Esophagus (tissue), 2 donors: ENCODE measurements around the gene GMDS. TPM values are rescaled to one million over a fixed set of nuclear protein-coding genes. Genes with fewer than 3 reads are reported as not detected.

ENCODE experiments used
- H3K27ac ChIP-seq, 2 donors: one replicate each; pipeline ENCODE4 v1.5.1; 2013; ENCODE audit warnings: low read depth in 2 of 2, mild to moderate bottlenecking in 2 of 2, inconsistent platforms in 1 of 2, low read length in 1 of 2, moderate library complexity in 1 of 2
- H3K27me3 ChIP-seq, 2 donors: one replicate each; pipeline ENCODE4 v1.6.1; 2013; ENCODE audit warnings: low read length in 2 of 2, control low read depth in 1 of 2, mild to moderate bottlenecking in 1 of 2; ENCODE audit not compliant: insufficient read depth in 2 of 2, control insufficient read depth in 1 of 2
- H3K36me3 ChIP-seq, 2 donors: one replicate each; pipeline ENCODE4 v1.6.1; 2013; ENCODE audit warnings: low read length in 1 of 2; ENCODE audit not compliant: control insufficient read depth in 2 of 2, insufficient read depth in 2 of 2
- H3K4me1 ChIP-seq, 2 donors: one replicate each; pipeline ENCODE4 v1.6.1; 2013; ENCODE audit warnings: low read length in 1 of 2; ENCODE audit not compliant: control insufficient read depth in 2 of 2, insufficient read depth in 2 of 2
- H3K4me3 ChIP-seq, 2 donors: one replicate each; pipeline ENCODE4 v1.5.1; 2013; ENCODE audit warnings: low read length in 2 of 2, mild to moderate bottlenecking in 2 of 2, low read depth in 1 of 2, moderate library complexity in 1 of 2
- H3K9me3 ChIP-seq, 2 donors: one replicate each; pipeline ENCODE4 v1.6.1; 2013; ENCODE audit warnings: mild to moderate bottlenecking in 2 of 2, low read depth in 1 of 2, low read length in 1 of 2, moderate library complexity in 1 of 2; ENCODE audit not compliant: control insufficient read depth in 2 of 2, insufficient read depth in 1 of 2
- WGBS, 2 donors: extraction: QIAGEN DNeasy Blood & Tissue Kit; methylation state at CpG; one replicate each; pipeline ENCODE4 v1.1.7; 2013; 5-methylcytosine and 5-hydroxymethylcytosine counted together
- polyA plus RNA-seq, 2 donors: library from polyadenylated mRNA; stranded (reverse); fragments of 200-250 nt; gene quantifications; one replicate each; pipeline ENCODE4 v1.2.3, GENCODE V29; 2013
- donor health status: healthy with polysubstance abuse.
- donor health status: Bipolar disorder and iron deficiency.

GMDS gene
- polyA plus RNA-seq, 2 donors, result 42.4 to 54.5 TPM

- Histone ChIP-seq H3K4me3 (no peak overlapping the region), H3K36me3 (peaks cover 0 to 4% of the 10 kb centered on the region in 2 donors), H3K27ac (no peak overlapping the region), H3K27me3 (no peaks in the 10 kb centered on the region), H3K4me1 (peaks cover 9 to 24% of the 10 kb centered on the region in 2 donors), H3K9me3 (no peaks in the 10 kb centered on the region)
- WGBS, 2 donors, result 84 to 89% methylated on average over 8 of the region's 8 CpGs
Measured at GRCh38 chr6:1640476-1640875, 604.9 kb downstream of the GMDS start.

DNA sequence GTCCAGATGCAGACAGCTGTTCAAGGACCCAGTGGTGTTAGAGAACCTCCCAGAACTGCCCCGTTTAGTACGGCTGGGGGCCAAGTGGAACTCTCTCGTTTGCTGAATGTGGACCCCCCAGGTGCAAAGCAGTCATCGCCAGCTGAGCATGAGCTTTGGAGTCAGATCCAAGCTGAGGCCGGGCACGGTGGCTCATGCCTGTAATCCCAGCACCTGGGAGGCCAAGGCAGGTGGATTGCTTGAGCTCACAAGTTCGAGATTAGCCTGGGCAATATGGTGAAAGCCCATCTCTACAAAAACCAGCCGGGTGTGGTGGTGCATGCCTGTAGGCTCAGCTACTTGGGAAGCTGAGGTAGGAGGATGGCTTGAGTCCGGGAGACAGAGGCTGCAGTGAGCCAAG, 606.0 kb downstream of the GMDS start:
- Histone ChIP-seq H3K27ac (no peak overlapping the region), H3K36me3 (peaks cover 0 to 4% of the 10 kb centered on the region in 2 donors), H3K27me3 (no peaks in the 10 kb centered on the region), H3K9me3 (no peaks in the 10 kb centered on the region), H3K4me1 (peaks cover 9 to 24% of the 10 kb centered on the region in 2 donors), H3K4me3 (no peak overlapping the region)
- WGBS, 2 donors, result 87 to 88% methylated on average over 9 of the region's 9 CpGs

DNA sequence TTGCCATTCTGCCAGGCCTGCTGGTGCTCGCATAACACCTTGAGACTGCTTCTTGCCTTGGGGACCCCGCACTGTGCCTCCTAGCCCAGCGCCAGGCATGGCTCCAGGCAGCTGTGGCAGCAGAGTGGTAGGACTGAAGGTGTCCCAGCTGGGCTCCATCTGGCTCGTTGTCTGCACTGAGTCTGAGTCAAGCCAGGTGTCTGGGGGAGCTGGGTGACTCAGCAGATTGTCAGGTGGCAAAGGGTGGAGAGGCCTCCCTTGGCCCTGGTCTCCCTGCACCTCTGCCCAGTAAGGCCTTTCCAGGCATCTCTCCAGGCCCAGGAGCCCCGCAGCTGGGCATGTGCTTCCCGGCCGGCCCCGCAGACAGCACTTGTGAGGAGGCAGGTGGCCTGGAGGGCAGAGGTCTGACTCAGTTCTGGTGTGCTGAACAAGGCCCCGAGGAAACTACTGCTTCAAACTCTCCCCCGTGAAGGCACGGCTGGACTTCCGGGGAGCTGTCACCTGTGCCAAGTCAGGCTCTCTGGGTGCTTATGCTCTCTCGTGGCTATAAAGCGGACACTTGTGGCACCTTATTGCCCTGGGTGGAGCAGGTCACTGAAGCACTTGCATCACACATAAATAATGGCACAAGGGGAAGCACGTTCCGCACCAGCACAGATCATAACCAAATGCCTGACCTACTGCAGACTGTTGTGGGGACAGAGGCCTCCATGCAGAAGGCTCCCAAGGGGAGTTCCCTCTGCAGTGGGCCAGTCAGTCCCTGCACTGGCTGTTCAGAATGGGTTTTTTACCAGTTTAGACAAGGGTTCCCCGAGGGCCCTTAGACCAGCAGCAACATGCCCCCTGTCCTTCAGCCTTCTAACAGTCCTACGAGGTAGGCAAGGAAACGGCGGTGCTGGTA, 608.2 kb downstream of the GMDS start:
- H3K36me3 ChIP-seq, result peaks cover 0 to 4% of the 10 kb centered on the region in 2 donors
- whole genome bisulfite sequencing, 2 donors, result 57 to 64% methylated on average over 20 of the region's 20 CpGs
- H3K9me3 ChIP-seq, result no peaks in the 10 kb centered on the region
- H3K4me3 ChIP-seq, result no peak overlapping the region
- no peaks in the 10 kb centered on the region for H3K27me3 ChIP-seq
- H3K27ac ChIP-seq, result peak overlapping the region; percentile 27 to 42
- peaks cover 9 to 24% of the 10 kb centered on the region in 2 donors for H3K4me1 ChIP-seq

GRCh38 chr6:1636272-1636825, 609.1 kb downstream of the GMDS start:
- Histone ChIP-seq H3K27me3 (no peaks in the 10 kb centered on the region), H3K27ac (no peak overlapping the region), H3K4me3 (no peak overlapping the region), H3K36me3 (peaks cover 0 to 4% of the 10 kb centered on the region in 2 donors), H3K4me1 (peaks cover 9 to 24% of the 10 kb centered on the region in 2 donors), H3K9me3 (no peaks in the 10 kb centered on the region)
- whole genome bisulfite sequencing, 2 donors, result 88 to 90% methylated on average over 9 of the region's 9 CpGs

GRCh38 chr6:1635305-1636010, 609.9 kb downstream of the GMDS start:
- peaks cover 9 to 19% of the 10 kb centered on the region in 2 donors for H3K4me1 ChIP-seq
- WGBS, 2 donors, result 68 to 75% methylated on average over 23 of the region's 23 CpGs
- no peak overlapping the region for H3K27ac ChIP-seq
- no peak overlapping the region for H3K4me3 ChIP-seq
- H3K9me3 ChIP-seq, result no peaks in the 10 kb centered on the region
- H3K36me3 ChIP-seq, result peaks cover 0 to 4% of the 10 kb centered on the region in 2 donors
- no peaks in the 10 kb centered on the region for H3K27me3 ChIP-seq

- Histone ChIP-seq H3K27me3 (no peaks in the 10 kb centered on the region), H3K4me1 (peaks cover 10 to 15% of the 10 kb centered on the region in 2 donors), H3K4me3 (no peak overlapping the region), H3K27ac (no peak overlapping the region), H3K9me3 (no peaks in the 10 kb centered on the region), H3K36me3 (no peaks in the 10 kb centered on the region)
- WGBS, 2 donors, result 93 to 100% methylated on average over 4 of the region's 4 CpGs
Measured at GRCh38 chr6:1634081-1634480, 611.3 kb downstream of the GMDS start.

- peaks cover 9 to 15% of the 10 kb centered on the region in 2 donors for H3K4me1 ChIP-seq
- no peaks in the 10 kb centered on the region for H3K36me3 ChIP-seq
- no peak overlapping the region for H3K27ac ChIP-seq
- H3K9me3 ChIP-seq, result no peaks in the 10 kb centered on the region
- 95% methylated on average over 16 of the region's 16 CpGs for WGBS, 2 donors
- H3K27me3 ChIP-seq, result no peaks in the 10 kb centered on the region
- H3K4me3 ChIP-seq, result no peak overlapping the region
Measured at GRCh38 chr6:1633366-1634021, 611.9 kb downstream of the GMDS start.

DNA sequence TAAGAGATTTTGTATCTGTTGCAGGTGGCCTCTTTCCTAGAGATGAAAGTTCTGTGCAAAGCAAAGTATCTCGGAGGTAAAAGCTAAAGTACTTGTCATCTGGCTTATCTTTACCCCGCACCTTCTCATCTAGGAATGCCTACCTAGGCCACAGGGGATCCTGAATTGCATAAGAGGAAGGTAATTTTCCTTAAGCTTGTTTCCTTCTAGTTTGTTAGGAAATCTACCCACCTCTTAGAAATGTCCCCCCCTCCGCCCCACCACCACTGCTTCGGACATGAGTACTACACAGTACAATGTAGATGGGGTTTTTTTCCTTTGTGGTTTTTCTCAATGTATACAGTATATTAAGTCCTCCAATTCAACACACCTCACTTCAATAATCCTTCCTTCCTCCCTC, 614.2 kb downstream of the GMDS start:
- no peak overlapping the region for H3K27ac ChIP-seq
- peaks cover 0 to 2% of the 10 kb centered on the region in 2 donors for H3K4me1 ChIP-seq
- H3K9me3 ChIP-seq, result no peaks in the 10 kb centered on the region
- no peaks in the 10 kb centered on the region for H3K36me3 ChIP-seq
- H3K27me3 ChIP-seq, result no peaks in the 10 kb centered on the region
- H3K4me3 ChIP-seq, result no peak overlapping the region
- 93 to 94% methylated on average over 4 of the region's 4 CpGs for WGBS, 2 donors

DNA sequence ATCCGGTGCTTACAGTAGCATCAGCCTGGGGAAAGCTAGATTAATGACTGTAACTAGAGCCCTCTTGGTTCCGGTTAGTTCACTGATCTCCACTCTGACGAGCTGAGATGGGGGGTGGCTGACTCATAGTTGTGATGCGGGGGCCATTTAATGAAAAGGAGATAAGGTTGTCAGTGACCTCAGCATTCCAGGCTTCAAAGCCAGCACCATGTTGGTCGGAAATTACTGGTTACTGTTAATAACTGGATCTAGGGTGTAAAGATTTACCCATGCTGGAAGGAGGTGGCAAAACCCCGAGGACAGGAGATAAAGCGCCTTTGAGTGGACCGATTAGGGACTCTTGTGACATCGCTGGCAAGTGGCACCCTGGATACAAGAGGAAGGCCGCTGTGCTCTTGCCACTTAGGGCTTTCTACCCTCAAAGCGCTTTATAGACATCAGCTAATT, 614.6 kb downstream of the GMDS start:
- H3K36me3 ChIP-seq, result no peaks in the 10 kb centered on the region
- H3K9me3 ChIP-seq, result no peaks in the 10 kb centered on the region
- H3K4me3 ChIP-seq, result no peak overlapping the region
- H3K4me1 ChIP-seq, result peaks cover 0 to 2% of the 10 kb centered on the region in 2 donors
- WGBS, 2 donors, result 87 to 88% methylated on average over 11 of the region's 11 CpGs
- H3K27ac ChIP-seq, result no peak overlapping the region
- H3K27me3 ChIP-seq, result no peaks in the 10 kb centered on the region
